ENCODE data around the gene HDDC3.

DNA sequence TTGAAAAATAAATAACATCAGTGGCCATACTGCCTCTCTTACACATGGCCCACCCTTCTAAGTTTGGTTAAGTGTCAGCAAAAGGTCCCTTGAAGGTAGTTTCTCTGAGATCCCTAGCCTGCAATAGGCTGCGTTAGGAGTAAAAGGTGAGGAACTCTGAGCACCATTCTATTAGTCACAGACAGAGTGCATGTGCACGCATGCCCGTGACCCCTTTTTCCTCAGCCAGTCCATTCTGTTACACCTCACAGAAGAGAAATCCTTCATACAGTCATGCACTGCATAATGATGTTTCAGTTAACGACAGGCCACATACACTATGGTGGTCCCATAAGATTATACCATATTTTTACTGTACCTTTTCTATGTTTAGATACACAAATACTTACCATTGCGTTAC is 34.9 kb upstream of the HDDC3 start:
- no peak for TF ChIP-seq POLR2AphosphoS5 (IDR thresholded peaks at IDR 0.05; ENCODE audit: borderline replicate concordance, low read depth, low read length)
- no peak for TF ChIP-seq EZH2 (IDR thresholded peaks at IDR 0.05)
- TF ChIP-seq FOXP2 (optimal IDR thresholded peaks at IDR 0.05; ENCODE audit: control extremely low read depth, extremely low read length, insufficient read depth), result no peak
